Mesothelial cell of epicardium (in vitro differentiated cells): ENCODE measurements around the gene BRCA1. TPM values are rescaled to one million over a fixed set of nuclear protein-coding genes. Genes with fewer than 3 reads are reported as not detected.
"Not testable (repeated sequence)": the region's sequence is repeated elsewhere in the genome, so short reads cannot be mapped to it uniquely, and the experiment has no call there.

Source experiments
- DNase-seq, 2 experiments: peaks; one replicate each; pipeline ENCODE4 v3.0.0; 2021; ENCODE audit warnings: low spot score in 2 of 2; ENCODE audit not compliant: unreplicated experiment in 2 of 2
- H3K27ac Mint-ChIP-seq: 2 replicates; pipeline ENCODE4 v1.8.0; 2021; ENCODE audit warnings: mixed read lengths
- H3K27me3 Mint-ChIP-seq: 2 replicates; pipeline ENCODE4 v1.8.0; 2021; ENCODE audit warnings: low read depth, mixed read lengths
- H3K36me3 Mint-ChIP-seq: 2 replicates; pipeline ENCODE4 v1.8.0; 2021; ENCODE audit warnings: mixed read lengths
- H3K4me1 Mint-ChIP-seq: 2 replicates; pipeline ENCODE4 v1.8.0; 2021; ENCODE audit warnings: mixed read lengths
- H3K4me3 Mint-ChIP-seq: 2 replicates; pipeline ENCODE4 v1.8.0; 2021; ENCODE audit warnings: mild to moderate bottlenecking, moderate library complexity, mixed read lengths
- H3K9me3 Mint-ChIP-seq: 2 replicates; pipeline ENCODE4 v1.8.0; 2021; ENCODE audit warnings: mixed read lengths
- total RNA-seq: library from RNA; stranded (reverse); gene quantifications from 3 replicates; pipeline ENCODE4 v1.2.1, GENCODE V29; 2021
- TF ChIP-seq, protein P1 (sequence below): fragments of 200-600 bp; sonication (generic); IDR thresholded peaks from one replicate; pipeline ENCODE4 v1.5.0; 2021; ENCODE audit warnings: antibody characterized with exemption; ENCODE audit not compliant: unreplicated experiment

BRCA1 gene
- total RNA-seq, 1 donor from 2014 or later: 15.5 TPM

GRCh38 chr17:43105146-43105545, 20.0 kb downstream of the BRCA1 start:
- H3K4me1 Mint-ChIP-seq: no peaks in the 10 kb centered on the region

GRCh38 chr17:43104665-43105064, 20.5 kb downstream of the BRCA1 start:
- no peaks in the 10 kb centered on the region for H3K27me3 Mint-ChIP-seq
- peaks cover 7% of the 10 kb centered on the region for H3K36me3 Mint-ChIP-seq
- H3K27ac Mint-ChIP-seq: no peak overlapping the region
- H3K4me3 Mint-ChIP-seq: no peak overlapping the region
- H3K4me1 Mint-ChIP-seq: no peaks in the 10 kb centered on the region
- DNase-seq: no peak
- TF ChIP-seq, protein P1, sequence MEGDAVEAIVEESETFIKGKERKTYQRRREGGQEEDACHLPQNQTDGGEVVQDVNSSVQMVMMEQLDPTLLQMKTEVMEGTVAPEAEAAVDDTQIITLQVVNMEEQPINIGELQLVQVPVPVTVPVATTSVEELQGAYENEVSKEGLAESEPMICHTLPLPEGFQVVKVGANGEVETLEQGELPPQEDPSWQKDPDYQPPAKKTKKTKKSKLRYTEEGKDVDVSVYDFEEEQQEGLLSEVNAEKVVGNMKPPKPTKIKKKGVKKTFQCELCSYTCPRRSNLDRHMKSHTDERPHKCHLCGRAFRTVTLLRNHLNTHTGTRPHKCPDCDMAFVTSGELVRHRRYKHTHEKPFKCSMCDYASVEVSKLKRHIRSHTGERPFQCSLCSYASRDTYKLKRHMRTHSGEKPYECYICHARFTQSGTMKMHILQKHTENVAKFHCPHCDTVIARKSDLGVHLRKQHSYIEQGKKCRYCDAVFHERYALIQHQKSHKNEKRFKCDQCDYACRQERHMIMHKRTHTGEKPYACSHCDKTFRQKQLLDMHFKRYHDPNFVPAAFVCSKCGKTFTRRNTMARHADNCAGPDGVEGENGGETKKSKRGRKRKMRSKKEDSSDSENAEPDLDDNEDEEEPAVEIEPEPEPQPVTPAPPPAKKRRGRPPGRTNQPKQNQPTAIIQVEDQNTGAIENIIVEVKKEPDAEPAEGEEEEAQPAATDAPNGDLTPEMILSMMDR: no peak
- H3K9me3 Mint-ChIP-seq: no peaks in the 10 kb centered on the region

More at GRCh38 chr17:43105146-43105545, 20.0 kb downstream of the BRCA1 start:
- Mint-ChIP-seq H3K27me3 (no peaks in the 10 kb centered on the region), H3K36me3 (peaks cover 7% of the 10 kb centered on the region), H3K4me3 (no peak overlapping the region), H3K9me3 (no peaks in the 10 kb centered on the region), H3K27ac (no peak overlapping the region)
- TF ChIP-seq, protein P1: no peak
- DNase-seq: no peak

DNA sequence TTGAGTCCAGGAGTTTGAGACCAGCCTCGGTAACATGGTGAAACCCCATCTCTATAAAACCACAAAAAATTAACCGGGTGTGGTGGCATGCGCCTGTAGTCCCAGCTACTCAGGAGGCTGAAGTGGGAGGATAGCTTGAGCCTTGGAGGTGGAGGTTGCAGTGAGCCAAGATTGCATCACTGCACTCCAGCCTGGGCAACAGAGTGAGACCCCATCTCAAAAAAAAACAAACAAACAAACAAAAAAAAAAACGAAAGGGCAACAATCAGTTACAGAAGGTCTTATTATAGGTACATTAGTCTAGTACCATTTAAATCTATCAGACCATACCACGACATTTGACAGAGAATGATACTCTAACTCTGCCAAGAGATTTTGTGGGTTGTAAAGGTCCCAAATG, 29.8 kb downstream of the BRCA1 start:
- not testable (repeated sequence) for H3K36me3 Mint-ChIP-seq

DNA sequence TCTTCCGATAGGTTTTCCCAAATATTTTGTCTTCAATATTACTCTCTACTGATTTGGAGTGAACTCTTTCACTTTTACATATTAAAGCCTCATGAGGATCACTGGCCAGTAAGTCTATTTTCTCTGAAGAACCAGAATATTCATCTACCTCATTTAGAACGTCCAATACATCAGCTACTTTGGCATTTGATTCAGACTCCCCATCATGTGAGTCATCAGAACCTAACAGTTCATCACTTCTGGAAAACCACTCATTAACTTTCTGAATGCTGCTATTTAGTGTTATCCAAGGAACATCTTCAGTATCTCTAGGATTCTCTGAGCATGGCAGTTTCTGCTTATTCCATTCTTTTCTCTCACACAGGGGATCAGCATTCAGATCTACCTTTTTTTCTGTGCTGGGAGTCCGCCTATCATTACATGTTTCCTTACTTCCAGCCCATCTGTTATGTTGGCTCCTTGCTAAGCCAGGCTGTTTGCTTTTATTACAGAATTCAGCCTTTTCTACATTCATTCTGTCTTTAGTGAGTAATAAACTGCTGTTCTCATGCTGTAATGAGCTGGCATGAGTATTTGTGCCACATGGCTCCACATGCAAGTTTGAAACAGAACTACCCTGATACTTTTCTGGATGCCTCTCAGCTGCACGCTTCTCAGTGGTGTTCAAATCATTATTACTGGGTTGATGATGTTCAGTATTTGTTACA, 30.9 kb downstream of the BRCA1 start:
- DNase-seq: no peak
- H3K27ac Mint-ChIP-seq: no peak overlapping the region
- H3K4me3 Mint-ChIP-seq: no peak overlapping the region
- no peaks in the 10 kb centered on the region for H3K4me1 Mint-ChIP-seq
- peaks cover 2% of the 10 kb centered on the region for H3K36me3 Mint-ChIP-seq
- H3K27me3 Mint-ChIP-seq: no peaks in the 10 kb centered on the region
- H3K9me3 Mint-ChIP-seq: no peaks in the 10 kb centered on the region
- TF ChIP-seq, protein P1: no peak

More for the DNA sequence above, 29.8 kb downstream of the BRCA1 start:
- H3K4me1 Mint-ChIP-seq, DNase-seq, H3K27ac Mint-ChIP-seq, H3K9me3 Mint-ChIP-seq, H3K27me3 Mint-ChIP-seq, H3K4me3 Mint-ChIP-seq: not testable (repeated sequence)

- no peak for DNase-seq
Observed at GRCh38 chr17:43092901-43093300, 32.3 kb downstream of the BRCA1 start.

DNA sequence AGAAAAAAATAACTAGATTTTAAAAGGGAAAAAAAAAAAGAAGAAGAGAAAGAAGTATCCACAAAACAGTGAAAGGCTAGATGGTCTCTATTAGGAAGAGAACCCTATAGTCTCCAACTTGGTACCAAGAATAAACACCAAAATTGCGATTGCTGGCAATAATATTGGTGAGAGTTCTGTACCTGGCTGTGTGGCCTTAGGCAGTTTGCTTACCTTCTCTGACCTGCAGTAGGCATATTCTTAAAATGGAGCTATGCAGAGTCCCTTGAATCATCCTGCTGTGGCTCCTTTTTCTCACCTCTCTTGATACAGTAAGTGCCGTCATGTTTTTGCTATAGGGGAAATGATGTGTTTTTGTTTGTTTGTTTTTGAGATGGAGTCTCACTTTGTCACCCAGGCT, 35.1 kb downstream of the BRCA1 start:
- Mint-ChIP-seq H3K9me3 (no peaks in the 10 kb centered on the region), H3K27me3 (no peaks in the 10 kb centered on the region), H3K27ac (no peak overlapping the region), H3K4me1 (peaks cover 3% of the 10 kb centered on the region), H3K4me3 (no peak overlapping the region), H3K36me3 (no peaks in the 10 kb centered on the region)
- DNase-seq: no peak
- TF ChIP-seq, protein P1: no peak

More at GRCh38 chr17:43092901-43093300, 32.3 kb downstream of the BRCA1 start:
- Mint-ChIP-seq H3K9me3 (no peaks in the 10 kb centered on the region), H3K4me3 (no peak overlapping the region), H3K27ac (no peak overlapping the region), H3K4me1 (no peaks in the 10 kb centered on the region), H3K36me3 (peaks cover 2% of the 10 kb centered on the region), H3K27me3 (no peaks in the 10 kb centered on the region)
- TF ChIP-seq, protein P1: no peak
